ENCODE data around the gene BCKDHA. TPM values are rescaled to one million over a fixed set of nuclear protein-coding genes. Genes with fewer than 3 reads are reported as not detected.
"Not testable (repeated sequence)": the region's sequence is repeated elsewhere in the genome, so short reads cannot be mapped to it uniquely, and the experiment has no call there.

BCKDHA gene
- total RNA-seq, 4 donors from 2014 or later, result 40.7 to 75.2 (median 54.0) TPM

- TF ChIP-seq CTCF (IDR thresholded peaks at IDR 0.05) (no peak), EP300 (IDR thresholded peaks at IDR 0.05) (no peak), POLR2AphosphoS5 (IDR thresholded peaks at IDR 0.05) (no peak), POLR2A (IDR thresholded peaks at IDR 0.05; ENCODE audit: low read depth) (no peak)
- intact Hi-C loops (cut with DNase I), result no loop called here
- no peak for DNase-seq (ENCODE audit: extremely low spot score)
- Histone ChIP-seq H3K27ac (replicated peaks in 1 of 4) (no peak overlapping the region), H3K36me3 (peaks cover 0 to 4% (median 0%) of the 10 kb centered on the region in 4 donors), H3K27me3 (no peaks in the 10 kb centered on the region), H3K9me3 (no peaks in the 10 kb centered on the region), H3K4me1 (peaks cover 5 to 26% (median 20%) of the 10 kb centered on the region in 4 donors), H3K4me3 (no peak overlapping the region)
- WGBS, result 100% methylated on average over 1 of the region's 1 CpG
Observed at GRCh38 chr19:41366089-41366488, 31.5 kb upstream of the BCKDHA start.

- Histone ChIP-seq H3K4me1 (peaks cover 5 to 22% (median 16%) of the 10 kb centered on the region in 4 donors), H3K4me3 (no peak overlapping the region), H3K27ac (replicated peaks in 1 of 4) (no peak overlapping the region), H3K27me3 (no peaks in the 10 kb centered on the region), H3K36me3 (peaks cover 0 to 4% (median 0%) of the 10 kb centered on the region in 4 donors), H3K9me3 (no peaks in the 10 kb centered on the region)
- 70% methylated on average over 6 of the region's 6 CpGs for WGBS
- DNase-seq (ENCODE audit: extremely low spot score), result no peak
- intact Hi-C loops (cut with DNase I), result no loop called here
- TF ChIP-seq CTCF (IDR thresholded peaks at IDR 0.05), result no peak
- TF ChIP-seq EP300 (IDR thresholded peaks at IDR 0.05), result no peak
- TF ChIP-seq POLR2A (IDR thresholded peaks at IDR 0.05; ENCODE audit: low read depth), result no peak
- TF ChIP-seq POLR2AphosphoS5 (IDR thresholded peaks at IDR 0.05), result no peak
Observed at GRCh38 chr19:41367848-41368301, 29.7 kb upstream of the BCKDHA start.

GRCh38 chr19:41369769-41370168, 27.8 kb upstream of the BCKDHA start:
- peaks cover 0 to 4% (median 0%) of the 10 kb centered on the region in 4 donors for H3K36me3 ChIP-seq
- TF ChIP-seq POLR2AphosphoS5 (IDR thresholded peaks at IDR 0.05), result no peak
- no peak for TF ChIP-seq EP300 (IDR thresholded peaks at IDR 0.05)
- no peak for TF ChIP-seq POLR2A (IDR thresholded peaks at IDR 0.05; ENCODE audit: low read depth)
- TF ChIP-seq CTCF (IDR thresholded peaks at IDR 0.05), result no peak
- intact Hi-C loops (cut with DNase I), result no loop called here
- no peak overlapping the region for H3K4me3 ChIP-seq
- no peak overlapping the region for H3K27ac ChIP-seq (replicated peaks in 1 of 4)
- H3K9me3 ChIP-seq, result no peaks in the 10 kb centered on the region
- H3K27me3 ChIP-seq, result no peaks in the 10 kb centered on the region
- no peak for DNase-seq (ENCODE audit: extremely low spot score)
- peaks cover 13 to 24% (median 17%) of the 10 kb centered on the region in 4 donors for H3K4me1 ChIP-seq
- whole genome bisulfite sequencing, result 96% methylated on average over 2 of the region's 2 CpGs

- H3K9me3 ChIP-seq; DNase-seq (ENCODE audit: extremely low spot score); intact Hi-C loops (cut with DNase I); H3K36me3 ChIP-seq; H3K27ac ChIP-seq (replicated peaks in 1 of 4); H3K4me3 ChIP-seq; H3K27me3 ChIP-seq: not testable (repeated sequence)
- WGBS, result 93% methylated on average over 5 of the region's 5 CpGs
- peaks cover 15 to 25% (median 23%) of the 10 kb centered on the region in 4 donors for H3K4me1 ChIP-seq
Observed at GRCh38 chr19:41371119-41371518, 26.5 kb upstream of the BCKDHA start.

GRCh38 chr19:41371541-41371940, 26.1 kb upstream of the BCKDHA start:
- 96% methylated on average over 8 of the region's 8 CpGs for WGBS
- Histone ChIP-seq H3K4me3 (no peak overlapping the region), H3K27ac (replicated peaks in 1 of 4) (no peak overlapping the region), H3K4me1 (peaks cover 17 to 26% (median 25%) of the 10 kb centered on the region in 4 donors), H3K9me3 (no peaks in the 10 kb centered on the region), H3K36me3 (peaks cover 0 to 4% (median 0%) of the 10 kb centered on the region in 4 donors), H3K27me3 (no peaks in the 10 kb centered on the region)
- no peak for DNase-seq (ENCODE audit: extremely low spot score)
- TF ChIP-seq CTCF (IDR thresholded peaks at IDR 0.05) (no peak), POLR2A (IDR thresholded peaks at IDR 0.05; ENCODE audit: low read depth) (no peak), EP300 (IDR thresholded peaks at IDR 0.05) (no peak), POLR2AphosphoS5 (IDR thresholded peaks at IDR 0.05) (no peak)
- intact Hi-C loops (cut with DNase I), result no loop called here

Measured in esophagus muscularis mucosa (tissue), 4 donors.